HEK293 (cell line): Measurements from ENCODE around the gene CACNG6.

Source experiments
- HOXD13 ChIP-seq: sonication (generic); formaldehyde crosslinking; IDR thresholded peaks from 2 replicates; pipeline ENCODE4 v1.8.0; 2022; ENCODE audit warnings: missing genetic modification reagents, borderline replicate concordance
- PRDM1 ChIP-seq: fragments of 450-650 bp; formaldehyde crosslinking; IDR thresholded peaks from 2 replicates; pipeline ENCODE4; 2016; ENCODE audit warnings: missing biosample characterization, missing genetic modification characterization
- SALL2 ChIP-seq: fragments of 450-650 bp; formaldehyde crosslinking; IDR thresholded peaks from 2 replicates; pipeline ENCODE4 v1.5.0; 2017; ENCODE audit warnings: missing biosample characterization, mild to moderate bottlenecking, missing genetic modification characterization, borderline replicate concordance
- TF ChIP-seq, protein P1 (sequence below): fragments of 450-650 bp; formaldehyde crosslinking; IDR thresholded peaks from 2 replicates; pipeline ENCODE4 v1.5.1; 2016; ENCODE audit warnings: missing biosample characterization, missing genetic modification characterization, low read depth

DNA sequence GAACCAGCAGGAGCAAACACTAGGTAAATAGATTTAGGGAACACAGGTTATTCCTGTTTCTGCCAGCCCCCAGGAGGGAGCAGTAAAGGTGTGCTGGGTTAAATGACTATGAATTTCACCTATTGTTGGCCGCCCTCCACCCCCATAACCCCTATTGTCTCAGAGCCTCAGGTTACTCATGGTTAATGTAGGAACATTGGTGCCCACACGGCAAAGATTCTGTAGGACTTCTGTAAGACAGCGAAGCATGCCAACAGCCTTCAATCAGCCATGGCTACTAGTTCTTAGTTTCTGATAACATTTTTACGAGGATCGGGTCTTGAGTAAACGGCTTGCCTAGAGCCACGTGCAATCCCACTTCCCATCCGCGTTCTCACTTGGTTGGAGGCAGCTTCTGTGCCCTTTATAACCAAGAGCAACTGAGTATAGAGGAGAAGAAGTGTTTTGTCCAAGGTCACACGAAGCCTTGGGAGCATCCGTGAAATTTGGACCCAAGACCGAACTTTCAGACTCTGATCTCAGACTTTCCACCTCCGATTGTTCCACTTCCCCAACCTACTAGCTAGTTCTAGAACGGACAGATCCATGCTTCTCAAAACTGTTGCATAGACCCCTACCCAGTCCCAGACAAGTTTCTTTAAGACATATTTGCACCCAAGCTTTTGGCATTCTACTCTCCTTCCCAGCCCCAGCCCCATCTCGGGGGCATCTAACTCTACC is 33.8 kb upstream of the CACNG6 start:
- TF ChIP-seq PRDM1 (tag by site-specific recombination) (no peak), HOXD13 (no peak), SALL2 (no peak)
- TF ChIP-seq, protein P1, sequence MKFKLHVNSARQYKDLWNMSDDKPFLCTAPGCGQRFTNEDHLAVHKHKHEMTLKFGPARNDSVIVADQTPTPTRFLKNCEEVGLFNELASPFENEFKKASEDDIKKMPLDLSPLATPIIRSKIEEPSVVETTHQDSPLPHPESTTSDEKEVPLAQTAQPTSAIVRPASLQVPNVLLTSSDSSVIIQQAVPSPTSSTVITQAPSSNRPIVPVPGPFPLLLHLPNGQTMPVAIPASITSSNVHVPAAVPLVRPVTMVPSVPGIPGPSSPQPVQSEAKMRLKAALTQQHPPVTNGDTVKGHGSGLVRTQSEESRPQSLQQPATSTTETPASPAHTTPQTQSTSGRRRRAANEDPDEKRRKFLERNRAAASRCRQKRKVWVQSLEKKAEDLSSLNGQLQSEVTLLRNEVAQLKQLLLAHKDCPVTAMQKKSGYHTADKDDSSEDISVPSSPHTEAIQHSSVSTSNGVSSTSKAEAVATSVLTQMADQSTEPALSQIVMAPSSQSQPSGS: no peak
